ENCODE data around the gene U2AF2.

DNA sequence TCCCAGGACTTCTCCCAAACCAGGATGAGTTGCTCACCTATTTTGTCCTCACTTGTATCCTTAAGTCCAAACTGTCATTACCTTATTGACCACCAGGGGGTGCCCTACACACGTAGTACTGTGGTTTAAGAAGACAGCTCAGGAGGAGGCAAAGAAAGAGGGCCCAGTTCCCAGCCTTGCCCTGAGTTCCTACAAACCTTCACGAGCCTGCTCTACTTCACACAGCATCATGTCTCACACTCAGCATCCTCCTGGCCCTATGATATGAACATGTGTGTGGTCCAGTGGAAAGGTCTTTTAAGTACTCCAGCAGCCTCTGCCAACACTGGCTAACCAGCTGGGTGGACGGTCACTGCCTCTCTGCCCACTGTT is 22.4 kb upstream of the U2AF2 start:
- TF ChIP-seq, protein P1, sequence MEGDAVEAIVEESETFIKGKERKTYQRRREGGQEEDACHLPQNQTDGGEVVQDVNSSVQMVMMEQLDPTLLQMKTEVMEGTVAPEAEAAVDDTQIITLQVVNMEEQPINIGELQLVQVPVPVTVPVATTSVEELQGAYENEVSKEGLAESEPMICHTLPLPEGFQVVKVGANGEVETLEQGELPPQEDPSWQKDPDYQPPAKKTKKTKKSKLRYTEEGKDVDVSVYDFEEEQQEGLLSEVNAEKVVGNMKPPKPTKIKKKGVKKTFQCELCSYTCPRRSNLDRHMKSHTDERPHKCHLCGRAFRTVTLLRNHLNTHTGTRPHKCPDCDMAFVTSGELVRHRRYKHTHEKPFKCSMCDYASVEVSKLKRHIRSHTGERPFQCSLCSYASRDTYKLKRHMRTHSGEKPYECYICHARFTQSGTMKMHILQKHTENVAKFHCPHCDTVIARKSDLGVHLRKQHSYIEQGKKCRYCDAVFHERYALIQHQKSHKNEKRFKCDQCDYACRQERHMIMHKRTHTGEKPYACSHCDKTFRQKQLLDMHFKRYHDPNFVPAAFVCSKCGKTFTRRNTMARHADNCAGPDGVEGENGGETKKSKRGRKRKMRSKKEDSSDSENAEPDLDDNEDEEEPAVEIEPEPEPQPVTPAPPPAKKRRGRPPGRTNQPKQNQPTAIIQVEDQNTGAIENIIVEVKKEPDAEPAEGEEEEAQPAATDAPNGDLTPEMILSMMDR (IDR thresholded peaks at IDR 0.05; ENCODE audit: poor library complexity, severe bottlenecking) = peak; percentile 82
- no peak for TF ChIP-seq EP300 (conservative IDR thresholded peaks at IDR 0.05; ENCODE audit: poor library complexity, severe bottlenecking)
- peak; percentile 68 for TF ChIP-seq SMC3 (conservative IDR thresholded peaks at IDR 0.05; ENCODE audit: poor library complexity)
- no peak for TF ChIP-seq MXI1 (conservative IDR thresholded peaks at IDR 0.05; ENCODE audit: poor library complexity, severe bottlenecking)
- no peak for TF ChIP-seq EZH2 (IDR thresholded peaks at IDR 0.05; ENCODE audit: borderline replicate concordance, insufficient read depth, low read length, poor library complexity, severe bottlenecking)
- TF ChIP-seq POLR2AphosphoS5 (IDR thresholded peaks at IDR 0.05) = no peak

All from neural cell (in vitro differentiated cells).